HK-2 (cell line): ENCODE data around the gene NKD2.
A peak's percentile ranks its signal among the peaks of the same experiment; 100 is the strongest.
"Not testable (repeated sequence)": the region's sequence is repeated elsewhere in the genome, so short reads cannot be mapped to it uniquely, and the experiment has no call there.

Experiments
- DNase-seq: peaks from one replicate; pipeline ENCODE4 v3.0.0-alpha.2; 2018; ENCODE audit not compliant: unreplicated experiment

The NKD2 gene, protein sequence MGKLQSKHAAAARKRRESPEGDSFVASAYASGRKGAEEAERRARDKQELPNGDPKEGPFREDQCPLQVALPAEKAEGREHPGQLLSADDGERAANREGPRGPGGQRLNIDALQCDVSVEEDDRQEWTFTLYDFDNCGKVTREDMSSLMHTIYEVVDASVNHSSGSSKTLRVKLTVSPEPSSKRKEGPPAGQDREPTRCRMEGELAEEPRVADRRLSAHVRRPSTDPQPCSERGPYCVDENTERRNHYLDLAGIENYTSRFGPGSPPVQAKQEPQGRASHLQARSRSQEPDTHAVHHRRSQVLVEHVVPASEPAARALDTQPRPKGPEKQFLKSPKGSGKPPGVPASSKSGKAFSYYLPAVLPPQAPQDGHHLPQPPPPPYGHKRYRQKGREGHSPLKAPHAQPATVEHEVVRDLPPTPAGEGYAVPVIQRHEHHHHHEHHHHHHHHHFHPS

DNA sequence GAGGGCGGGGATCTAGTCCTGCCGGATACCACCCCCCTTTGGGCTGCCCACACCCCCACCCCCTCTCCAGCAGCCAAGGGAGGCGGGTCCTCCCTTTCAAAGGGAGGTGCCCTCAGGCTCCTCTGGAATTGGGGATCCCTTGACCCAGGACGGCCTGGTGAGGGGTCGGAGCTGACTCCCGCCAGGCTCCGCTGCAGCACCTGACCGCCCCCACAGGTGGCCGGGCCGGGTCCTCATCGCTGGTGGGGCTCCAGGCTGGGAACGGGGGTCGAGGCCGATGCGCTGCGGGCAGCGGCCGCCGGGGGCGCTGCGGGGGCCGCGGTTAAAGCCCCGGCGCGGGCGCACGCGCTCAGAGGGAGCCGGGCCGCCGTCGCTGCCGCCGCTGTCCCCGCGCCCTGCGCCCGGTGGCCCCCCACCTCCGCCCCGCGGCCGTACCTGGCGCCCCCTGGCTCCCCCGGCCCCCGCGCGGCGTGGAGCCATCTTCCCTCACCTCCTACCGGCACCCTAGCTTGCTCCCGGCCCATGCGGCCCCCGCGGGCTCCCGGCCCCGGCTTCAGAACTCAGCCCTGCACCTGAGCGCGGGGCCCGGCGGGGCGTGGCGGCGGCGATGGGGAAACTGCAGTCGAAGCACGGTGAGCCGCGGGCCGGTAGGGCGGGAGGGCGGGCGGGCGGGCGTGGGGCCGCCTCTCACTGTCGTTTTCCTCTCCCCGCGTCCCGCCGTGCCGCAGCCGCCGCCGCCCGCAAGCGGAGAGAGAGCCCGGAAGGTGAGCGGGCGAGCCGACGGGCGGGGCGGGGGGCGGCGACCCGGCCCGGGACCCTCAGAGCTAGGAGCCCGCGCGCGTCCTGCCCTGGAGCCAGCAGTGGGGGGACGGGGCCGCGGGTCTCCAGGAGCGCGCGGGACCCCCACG lies at the start of gene NKD2:
TSS of gene NKD2 (plus strand) at position 352 of the 908 bp plus-strand sequence. CDS start at position 608, 256 bp downstream.
- DNase-seq: peak; percentile 42

DNA sequence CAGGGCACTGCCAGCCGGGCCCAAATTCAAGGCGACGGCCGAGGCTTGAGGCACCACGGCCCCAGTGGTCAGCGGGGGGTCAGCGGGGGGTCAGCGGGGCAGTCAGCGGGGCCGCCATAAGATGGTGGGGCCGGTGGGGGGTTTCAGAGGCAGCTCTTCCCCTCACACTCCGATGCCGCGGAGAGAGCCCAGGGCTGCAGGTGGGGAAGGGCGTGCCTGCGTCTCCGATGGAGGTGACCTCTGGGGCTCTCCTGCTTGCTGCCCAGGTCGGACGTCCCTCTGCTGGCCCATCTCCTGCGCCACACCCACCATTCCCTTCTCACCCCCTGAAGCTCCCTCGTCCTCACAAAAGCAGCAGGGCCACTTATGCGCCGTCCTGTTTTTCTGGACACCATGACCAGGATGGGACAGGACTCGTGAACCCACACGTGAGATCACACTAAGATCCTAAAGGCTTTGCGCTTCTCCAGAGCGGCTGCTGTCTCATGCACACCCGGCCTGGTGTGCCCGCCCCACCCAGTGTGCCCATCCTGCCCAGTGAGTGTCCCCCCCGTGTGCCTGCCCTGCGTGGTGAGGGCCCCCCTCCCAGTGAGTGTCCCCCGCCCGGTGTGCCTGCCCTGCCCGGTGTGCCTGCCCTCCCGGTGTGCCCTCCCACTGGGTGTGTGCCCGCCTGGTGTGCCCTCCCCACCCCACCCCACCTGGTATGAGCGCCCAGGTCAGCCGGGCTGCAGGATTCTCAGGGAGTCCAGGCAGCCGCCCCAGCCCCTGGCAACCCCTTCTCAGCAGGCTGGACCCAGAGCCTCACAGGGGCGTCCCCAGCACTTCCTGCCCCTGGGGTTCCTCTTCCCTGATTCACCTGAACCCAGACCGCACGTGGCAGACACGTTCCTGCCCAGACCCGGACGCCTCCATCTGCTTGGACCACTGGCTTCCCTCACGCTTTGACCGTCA lies 48.7 kb upstream of the NKD2 start:
- DNase-seq: no peak

DNA sequence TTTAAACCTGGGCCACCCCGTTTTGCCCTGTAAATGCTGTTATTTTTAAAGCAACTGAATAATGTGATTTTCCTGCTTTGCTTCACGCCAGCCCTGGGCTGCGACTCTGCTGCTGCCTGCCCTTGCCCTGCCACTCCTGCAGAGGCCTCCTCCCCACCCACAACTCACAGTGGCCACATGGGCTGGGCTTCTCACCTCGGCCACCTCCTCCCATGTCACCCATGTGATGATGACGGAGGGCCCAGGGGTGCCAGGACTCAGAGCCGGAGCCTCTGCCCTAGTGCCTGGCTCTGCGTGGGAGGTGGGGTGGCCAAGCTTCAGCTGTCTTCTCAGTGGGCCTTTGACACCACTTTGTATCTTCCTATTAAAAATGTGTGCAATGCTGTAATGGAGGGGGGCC lies 48.1 kb upstream of the NKD2 start:
- DNase-seq: no peak

DNA sequence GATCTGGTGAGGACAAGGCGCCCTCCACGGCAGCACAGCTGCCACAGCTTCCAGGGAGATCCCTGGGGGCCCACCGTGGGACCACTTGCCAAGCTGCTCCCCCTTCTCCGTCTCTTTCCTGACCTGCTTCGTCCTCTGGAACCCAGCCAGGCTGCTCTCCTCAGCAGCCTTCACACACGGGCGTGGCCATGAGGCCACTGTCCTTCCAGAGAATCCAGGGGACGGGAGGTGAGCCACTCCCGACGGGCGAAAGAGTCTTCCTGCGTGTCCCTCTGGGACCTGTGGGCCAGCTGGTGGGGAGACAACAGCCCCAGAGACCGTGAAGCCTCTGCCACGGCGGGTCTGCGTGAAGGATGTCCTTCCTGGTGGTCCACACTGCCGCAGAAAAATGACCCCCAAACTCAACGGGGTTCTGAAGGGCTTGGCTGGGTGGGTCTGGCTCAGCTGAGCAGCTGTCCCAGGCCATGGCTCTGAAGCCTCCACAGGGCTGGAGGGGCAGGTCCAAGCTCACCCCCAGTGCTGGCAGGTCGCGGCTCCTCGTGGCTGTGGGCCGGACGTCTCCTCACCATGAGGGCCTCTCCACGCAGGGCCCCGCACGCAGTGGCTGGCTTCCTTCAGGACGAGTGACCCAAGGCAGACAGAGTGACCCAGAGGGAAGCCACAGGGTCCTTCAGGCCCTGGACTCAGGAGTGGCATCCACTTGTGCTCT lies 47.4 kb upstream of the NKD2 start:
- no peak for DNase-seq

DNA sequence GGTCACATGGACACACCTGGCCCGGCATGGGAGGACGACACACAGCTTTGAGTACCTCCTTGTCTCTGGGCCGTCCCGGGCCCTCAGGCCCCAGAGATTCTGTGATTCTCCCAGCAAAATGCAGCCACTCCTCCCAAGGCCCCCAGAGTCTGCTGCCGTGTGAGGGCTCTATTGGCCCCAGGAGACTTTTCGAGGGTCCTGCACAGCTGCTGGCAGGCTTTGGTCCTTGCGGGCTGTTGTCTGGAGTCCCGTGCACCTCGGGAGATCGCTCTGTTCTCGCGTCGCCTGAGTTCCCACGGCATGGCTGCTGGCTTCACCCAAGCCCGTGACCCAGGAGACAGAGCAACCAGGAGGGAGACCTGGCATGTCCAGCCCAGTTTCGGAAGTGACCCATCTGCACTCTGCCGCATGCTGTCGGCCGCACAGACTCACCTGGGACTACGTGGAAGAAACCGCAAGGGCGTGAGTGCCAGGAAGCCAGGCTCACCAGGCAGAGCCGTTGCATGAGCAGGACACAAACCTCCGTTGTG lies 46.8 kb upstream of the NKD2 start:
- DNase-seq: no peak

DNA sequence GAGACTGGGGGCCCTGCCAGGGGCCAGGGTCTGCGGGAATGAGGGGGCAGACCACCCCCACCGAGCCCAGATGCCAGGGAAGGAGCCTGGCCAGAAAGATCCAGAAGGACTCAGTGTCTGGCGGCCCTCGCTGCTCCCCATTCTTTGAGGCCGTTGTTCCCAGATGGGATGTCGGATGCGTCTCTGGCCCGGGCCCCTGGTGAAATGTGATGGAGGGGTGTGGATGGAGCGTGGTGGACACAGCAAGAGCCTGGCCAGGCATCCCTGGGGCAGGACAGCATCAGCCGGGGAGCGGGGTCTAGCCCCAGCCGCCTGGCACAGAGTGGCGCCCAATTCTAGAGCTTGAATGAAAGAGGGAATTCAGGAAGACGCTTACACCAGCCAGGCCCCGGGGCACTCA lies 46.2 kb upstream of the NKD2 start:
- no peak for DNase-seq

DNA sequence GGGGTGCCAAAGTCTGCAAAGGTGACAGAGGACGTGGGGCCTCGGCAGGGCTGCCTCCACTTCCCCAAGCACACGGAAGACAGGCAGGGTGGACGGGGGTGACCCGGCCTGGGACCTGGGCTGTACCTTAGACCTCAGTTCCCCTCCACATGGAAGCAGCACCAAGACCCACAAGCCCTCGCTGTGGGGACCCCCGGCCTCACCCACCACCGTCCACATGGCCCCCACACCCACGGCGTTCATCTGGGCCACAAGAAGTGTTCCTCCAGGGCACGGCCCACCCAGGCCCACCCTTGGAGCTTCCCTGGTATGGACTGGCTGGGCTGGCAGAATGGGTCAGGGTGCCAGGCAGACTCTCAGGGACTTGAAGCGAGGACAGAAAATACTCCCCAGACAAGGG lies 45.8 kb upstream of the NKD2 start:
- DNase-seq: no peak

DNA sequence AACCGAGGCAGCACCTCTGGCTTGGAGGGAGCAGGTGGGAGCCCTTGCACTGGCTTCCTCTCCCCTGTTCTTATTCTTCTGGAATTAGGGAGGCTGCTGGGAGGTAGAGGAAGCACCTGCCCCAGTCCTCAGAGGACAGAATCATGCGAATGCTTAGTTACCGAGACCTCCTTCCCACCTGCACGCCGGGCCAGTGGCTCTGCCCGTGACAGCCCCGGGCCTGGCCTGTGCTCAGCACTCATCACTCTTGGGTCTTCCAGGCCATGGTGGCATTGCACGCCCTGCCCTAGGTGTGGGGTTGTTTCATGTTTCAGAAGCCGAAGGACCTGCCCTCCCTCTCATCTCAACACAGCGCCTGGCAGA lies 45.3 kb upstream of the NKD2 start:
- DNase-seq: no peak

DNA sequence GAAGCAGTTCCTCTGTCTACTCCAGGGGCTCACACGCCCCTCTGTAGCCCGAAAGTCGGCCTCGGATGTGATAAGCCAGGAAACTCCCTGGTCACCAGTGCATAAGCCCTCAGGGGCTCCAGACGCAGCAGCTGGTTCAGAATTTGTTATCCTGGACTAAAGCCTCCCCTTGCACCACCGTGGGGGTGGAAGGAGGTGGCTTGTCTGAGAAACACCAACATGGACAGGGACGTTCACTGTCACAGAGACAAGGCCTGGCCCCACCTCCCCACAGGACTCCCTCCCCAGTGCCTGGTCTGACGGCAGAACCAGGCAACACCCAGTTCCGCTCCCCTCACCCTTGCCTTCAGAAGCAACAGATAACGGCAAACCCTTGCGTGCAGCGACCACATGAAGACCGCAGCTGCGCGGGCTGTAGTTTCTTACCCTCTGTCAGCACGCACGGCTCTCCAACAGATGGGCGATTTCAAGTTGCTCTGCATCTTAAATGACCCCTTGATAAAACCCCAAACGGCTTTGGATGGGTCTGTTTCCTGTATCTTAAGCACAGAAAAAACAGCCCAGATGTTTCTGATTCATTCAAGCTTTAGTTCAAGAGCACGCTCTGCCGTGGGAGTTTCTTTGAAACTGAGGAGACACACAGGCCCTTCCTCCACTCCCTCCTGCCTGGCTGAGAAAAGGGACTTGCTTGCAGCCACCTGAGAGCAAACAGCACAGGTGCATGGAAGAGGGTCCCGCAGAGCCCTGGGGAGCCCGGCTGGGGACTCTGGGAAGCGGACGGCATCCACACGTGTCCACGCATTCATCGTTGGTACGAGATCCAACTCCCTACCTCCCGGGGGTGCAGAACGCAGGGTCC lies 44.7 kb upstream of the NKD2 start:
- no peak for DNase-seq

DNA sequence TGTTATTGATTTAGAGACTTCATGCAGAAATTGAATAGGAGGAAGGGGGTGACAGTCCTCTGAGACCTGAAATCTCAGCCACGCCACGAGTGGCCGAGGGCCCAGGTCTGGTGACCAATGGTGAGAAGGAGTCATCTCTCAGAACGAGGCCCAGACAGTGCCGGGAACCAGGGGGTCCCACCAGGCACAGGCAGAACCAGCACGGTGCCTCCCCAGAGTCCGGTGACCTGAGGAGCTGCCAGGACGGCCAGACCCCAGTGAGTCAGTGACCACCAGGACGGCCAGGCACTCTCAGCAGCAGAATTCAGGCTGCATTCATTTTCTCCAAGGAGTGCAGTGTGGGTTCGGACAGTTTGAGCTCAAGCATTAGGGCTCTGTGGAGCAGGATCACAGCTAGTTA lies 43.8 kb upstream of the NKD2 start:
- no peak for DNase-seq

DNA sequence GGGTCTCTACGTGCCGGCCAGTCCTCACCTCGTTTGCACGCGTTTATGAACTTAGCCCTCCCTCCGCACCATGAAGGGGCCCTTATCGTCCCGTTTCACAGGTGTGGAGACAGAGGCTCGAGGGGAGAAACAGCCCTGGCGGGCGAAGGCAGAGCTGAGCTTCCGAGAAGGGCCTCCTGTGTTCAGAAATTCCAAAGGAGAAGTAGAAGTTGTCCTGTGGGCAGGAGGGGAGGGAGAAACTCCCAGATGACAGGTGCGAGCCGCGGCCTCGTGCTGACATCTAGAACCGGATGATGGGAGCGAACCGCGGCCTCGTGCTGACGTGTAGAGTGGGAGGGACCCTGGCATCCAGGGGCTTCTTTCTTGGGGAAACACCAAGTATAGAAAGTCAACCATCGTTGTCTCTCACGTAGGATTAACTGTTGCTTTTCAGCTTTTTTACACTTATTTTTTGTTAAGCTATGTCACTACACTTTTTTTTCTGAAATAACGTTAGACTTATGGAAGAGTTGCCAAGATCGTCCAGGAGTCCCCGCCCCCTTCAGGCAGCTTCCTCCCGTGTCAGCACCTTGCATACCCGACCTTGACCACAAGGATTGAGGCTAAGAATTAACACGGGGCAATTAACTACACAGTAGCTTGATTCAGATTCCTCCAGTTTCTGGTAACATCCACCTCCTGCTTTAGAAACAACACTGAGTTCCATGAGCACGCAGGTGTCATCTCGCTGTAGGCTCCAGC lies 42.8 kb upstream of the NKD2 start:
- no peak for DNase-seq

DNA sequence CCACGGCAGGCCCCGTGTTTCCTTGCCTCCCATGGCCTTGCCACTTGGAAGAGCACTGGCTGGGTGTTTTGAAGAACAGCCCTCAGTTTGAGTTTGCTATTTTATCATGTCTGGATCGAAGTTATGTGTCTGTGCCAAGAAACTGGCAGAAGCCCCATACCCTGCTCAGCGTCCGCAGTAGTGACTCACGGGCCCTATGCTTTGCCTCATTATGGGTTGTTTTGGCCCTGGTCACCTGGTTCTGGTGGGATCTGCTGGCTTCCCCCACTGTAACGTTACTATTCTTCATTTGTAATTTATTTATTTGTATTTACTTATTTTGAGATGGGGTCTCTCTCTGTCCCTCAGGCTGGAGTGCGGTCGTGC lies 42.3 kb upstream of the NKD2 start:
- no peak for DNase-seq

DNA sequence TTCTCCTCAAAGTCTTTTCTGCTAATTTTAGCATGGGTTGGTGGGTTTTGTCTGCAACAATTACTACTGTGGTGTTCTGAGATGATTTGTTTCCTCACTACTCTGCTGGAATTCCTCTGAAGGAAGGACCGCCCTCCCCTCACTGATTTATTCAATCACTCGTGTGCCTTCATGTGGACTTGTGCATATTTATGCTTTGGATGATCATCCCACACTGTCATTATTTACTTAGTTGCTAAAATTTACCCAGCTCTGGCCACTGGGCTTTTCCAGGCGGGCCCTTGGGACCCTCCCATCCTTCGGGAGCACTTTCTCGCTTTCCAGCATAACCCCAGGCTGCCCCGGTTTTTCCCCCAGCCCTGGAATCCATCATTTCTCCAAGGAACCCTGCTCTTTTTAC lies 41.7 kb upstream of the NKD2 start:
- no peak for DNase-seq

DNA sequence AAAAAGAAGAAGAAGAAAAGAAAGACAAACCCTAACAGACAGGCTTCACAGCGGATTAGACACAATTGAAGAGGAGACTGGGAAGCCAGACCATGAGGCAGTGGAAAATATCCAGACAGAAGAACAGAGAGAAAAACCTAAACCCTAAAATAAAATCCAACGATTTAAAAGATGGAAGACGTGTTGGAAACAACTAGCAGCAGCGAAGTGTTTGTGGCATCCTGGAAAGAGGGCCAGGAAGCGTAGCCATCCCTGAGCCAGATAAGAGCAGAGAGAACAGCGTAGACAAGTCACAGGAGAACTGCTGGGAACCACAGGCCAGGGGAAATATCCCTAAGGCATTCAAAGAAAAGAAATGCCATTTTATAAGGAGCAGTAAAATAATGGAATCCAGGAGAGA lies 39.7 kb upstream of the NKD2 start:
- DNase-seq: no peak

DNA sequence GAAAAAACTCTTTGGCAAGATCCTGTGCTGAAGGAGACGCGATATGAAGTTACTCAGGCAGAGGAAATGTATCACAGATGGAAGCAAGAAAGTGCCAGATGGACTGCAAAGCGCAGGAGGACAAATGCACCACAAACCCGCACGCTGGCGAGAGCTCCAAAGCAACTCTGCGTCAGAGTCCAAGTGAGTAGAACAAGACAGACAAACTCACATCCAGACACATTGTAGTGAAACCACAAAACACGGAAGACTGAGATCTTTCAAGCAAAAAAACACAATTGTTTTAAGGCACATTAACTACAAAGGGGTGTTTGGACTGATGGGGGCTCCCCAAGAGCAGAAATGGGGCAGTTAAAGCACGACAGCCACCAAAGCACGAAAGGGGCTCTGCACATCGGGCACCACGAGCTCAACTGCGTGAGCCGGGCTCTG lies 39.2 kb upstream of the NKD2 start:
- no peak for DNase-seq

DNA sequence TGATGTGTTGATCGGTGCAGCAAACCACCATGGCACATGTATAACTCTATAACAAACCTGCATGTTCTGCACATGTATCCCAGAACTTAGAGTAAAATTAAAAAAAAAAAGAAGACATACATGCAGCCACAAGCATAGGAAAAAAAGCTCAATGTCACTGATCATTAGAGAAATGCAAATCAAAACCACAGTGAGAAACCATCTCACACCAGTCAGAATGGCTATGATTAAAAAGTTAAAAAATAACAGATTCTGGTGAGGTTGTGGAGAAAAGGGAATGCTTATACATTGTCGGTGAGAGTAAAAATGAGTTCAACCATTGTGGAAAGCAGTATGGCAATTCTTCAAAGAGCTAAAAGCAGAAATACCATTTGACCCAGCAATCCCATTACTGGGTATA lies 36.0 kb upstream of the NKD2 start:
- DNase-seq: not testable (repeated sequence)

DNA sequence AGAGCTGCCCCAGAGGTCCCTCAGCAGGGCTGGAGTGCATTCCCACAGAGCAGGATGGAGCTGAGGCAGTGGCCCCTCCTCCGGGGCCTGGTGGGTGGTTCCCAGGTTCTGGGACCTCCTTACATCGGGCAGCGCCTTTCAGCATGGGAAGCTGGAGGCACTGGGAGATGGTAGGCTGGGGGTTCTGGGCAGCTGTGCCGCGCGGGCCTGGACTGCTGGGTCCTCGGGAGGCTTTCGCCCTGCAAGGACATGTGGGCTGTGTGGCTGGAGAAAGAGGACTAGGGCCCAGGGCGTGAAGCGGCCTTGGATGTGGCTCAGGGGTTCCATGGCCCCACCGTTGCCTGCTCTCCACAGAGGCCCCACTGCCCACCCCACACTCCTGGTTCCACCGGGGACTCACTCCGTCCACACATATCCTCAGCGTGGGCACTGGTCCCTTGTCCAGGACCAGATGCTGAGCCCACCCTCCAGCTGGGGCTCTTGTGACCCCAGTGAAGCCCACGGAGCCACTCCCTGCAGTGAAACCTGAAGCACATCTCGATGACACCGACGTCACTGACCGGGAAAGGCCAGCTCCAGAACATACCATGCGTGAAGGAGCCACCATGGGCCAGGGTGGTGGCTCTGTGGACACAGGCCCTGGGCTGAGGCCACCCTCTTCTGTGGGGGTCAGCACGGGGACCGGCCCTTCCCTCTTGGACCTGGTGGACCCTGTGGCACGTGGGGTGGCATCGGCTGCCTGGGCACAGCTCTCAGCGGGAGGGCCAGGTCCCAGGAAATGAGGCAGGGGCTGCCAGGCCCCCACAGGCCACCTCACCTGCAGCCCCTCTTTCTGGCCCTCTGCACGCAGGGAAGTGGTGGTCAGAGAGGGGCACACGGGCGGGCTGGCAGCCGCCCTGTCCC lies 31.5 kb upstream of the NKD2 start:
- DNase-seq: no peak

DNA sequence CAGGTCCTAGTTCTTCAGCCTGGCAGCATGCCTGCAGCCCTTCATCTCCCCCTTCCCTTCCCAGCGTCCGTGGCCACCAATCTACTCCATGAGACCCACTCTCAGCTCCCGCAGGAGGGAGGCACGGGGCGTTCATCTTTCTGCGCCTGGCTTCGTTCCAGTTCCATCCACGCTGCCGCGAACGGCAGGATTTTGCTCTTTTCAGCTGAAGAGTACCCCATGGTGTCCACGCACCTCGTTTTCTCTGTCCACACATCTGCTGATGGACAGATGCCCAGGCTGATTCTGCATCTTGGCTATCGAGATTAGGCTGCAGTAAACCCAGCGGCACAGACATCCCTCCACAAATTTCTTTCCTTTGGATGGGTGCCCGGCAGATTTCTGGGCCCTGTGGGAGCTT lies 30.5 kb upstream of the NKD2 start:
- DNase-seq: no peak
